Measurements from ENCODE around the gene PLEKHA5. TPM values are rescaled to one million over a fixed set of nuclear protein-coding genes. Genes with fewer than 3 reads are reported as not detected.

The PLEKHA5 gene
- total RNA-seq, 1 donor from 2014 or later: 30.2 TPM

DNA sequence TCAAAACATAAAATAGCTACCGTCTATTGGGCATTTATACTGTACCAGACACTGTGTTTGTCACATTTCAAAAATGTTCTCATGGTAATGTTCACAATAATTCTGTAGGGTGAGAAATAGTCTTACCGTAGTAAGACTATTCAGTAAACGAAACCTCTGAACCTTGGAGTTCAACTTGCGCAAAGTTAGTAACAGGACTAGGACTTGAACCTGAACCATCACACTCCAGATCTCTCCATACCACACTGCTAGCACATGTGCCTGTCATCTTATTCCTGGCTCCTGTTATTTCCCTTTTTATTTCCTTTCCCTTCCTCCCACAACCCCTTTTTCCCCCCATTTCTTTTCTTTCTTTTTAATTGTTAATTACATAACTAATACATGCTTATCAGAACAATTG, 65.4 kb downstream of the PLEKHA5 start:
- TF ChIP-seq, protein P1, sequence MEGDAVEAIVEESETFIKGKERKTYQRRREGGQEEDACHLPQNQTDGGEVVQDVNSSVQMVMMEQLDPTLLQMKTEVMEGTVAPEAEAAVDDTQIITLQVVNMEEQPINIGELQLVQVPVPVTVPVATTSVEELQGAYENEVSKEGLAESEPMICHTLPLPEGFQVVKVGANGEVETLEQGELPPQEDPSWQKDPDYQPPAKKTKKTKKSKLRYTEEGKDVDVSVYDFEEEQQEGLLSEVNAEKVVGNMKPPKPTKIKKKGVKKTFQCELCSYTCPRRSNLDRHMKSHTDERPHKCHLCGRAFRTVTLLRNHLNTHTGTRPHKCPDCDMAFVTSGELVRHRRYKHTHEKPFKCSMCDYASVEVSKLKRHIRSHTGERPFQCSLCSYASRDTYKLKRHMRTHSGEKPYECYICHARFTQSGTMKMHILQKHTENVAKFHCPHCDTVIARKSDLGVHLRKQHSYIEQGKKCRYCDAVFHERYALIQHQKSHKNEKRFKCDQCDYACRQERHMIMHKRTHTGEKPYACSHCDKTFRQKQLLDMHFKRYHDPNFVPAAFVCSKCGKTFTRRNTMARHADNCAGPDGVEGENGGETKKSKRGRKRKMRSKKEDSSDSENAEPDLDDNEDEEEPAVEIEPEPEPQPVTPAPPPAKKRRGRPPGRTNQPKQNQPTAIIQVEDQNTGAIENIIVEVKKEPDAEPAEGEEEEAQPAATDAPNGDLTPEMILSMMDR (IDR thresholded peaks at IDR 0.05; ENCODE audit: unreplicated experiment): no peak
- peaks cover 13% of the 10 kb centered on the region for H3K4me1 Mint-ChIP-seq (ENCODE audit: unreplicated experiment)
- no peak for DNase-seq (ENCODE audit: low spot score)
- no peaks in the 10 kb centered on the region for H3K36me3 Mint-ChIP-seq (ENCODE audit: low read depth, unreplicated experiment)
- no peaks in the 10 kb centered on the region for H3K9me3 Mint-ChIP-seq (ENCODE audit: unreplicated experiment)
- no peak overlapping the region for H3K27ac Mint-ChIP-seq (ENCODE audit: unreplicated experiment)
- H3K27me3 Mint-ChIP-seq (ENCODE audit: unreplicated experiment): no peaks in the 10 kb centered on the region
- no peak overlapping the region for H3K4me3 Mint-ChIP-seq (ENCODE audit: unreplicated experiment)

DNA sequence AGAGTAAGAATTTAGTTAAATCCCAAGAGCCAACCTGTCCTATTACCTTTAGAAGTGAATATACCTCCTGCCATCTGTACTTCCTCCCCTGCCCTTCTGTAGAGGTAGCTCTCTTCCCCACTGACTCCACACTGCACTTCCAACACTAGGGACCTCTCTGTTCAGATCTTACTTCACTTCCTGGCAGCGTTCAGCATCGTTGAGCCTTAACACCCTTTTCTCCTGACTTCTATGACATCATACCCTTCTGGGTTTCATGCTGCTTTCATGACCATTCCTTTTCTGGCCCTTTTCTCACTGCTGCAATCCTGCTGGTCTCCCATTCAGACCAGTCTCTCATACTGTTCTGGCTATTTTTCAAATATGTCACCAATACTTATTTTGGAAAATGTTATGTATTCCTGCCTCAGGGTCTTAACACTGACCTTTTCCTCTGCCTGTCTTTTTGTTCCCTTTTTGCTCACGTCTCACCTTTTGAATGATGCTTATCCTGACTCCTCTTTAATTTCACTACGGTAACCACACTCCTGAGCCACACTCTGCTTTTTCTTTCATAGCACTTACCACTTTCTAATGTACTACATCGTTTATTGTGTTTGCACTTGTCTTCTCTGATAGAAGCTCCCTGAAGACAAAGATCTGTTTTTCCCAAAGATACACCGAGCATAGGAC, 67.6 kb downstream of the PLEKHA5 start:
- TF ChIP-seq, protein P1 (IDR thresholded peaks at IDR 0.05; ENCODE audit: unreplicated experiment): no peak
- H3K36me3 Mint-ChIP-seq (ENCODE audit: low read depth, unreplicated experiment): no peaks in the 10 kb centered on the region
- no peak overlapping the region for H3K4me3 Mint-ChIP-seq (ENCODE audit: unreplicated experiment)
- no peaks in the 10 kb centered on the region for H3K9me3 Mint-ChIP-seq (ENCODE audit: unreplicated experiment)
- no peak overlapping the region for H3K27ac Mint-ChIP-seq (ENCODE audit: unreplicated experiment)
- H3K4me1 Mint-ChIP-seq (ENCODE audit: unreplicated experiment): no peaks in the 10 kb centered on the region
- DNase-seq (ENCODE audit: low spot score): no peak
- H3K27me3 Mint-ChIP-seq (ENCODE audit: unreplicated experiment): no peaks in the 10 kb centered on the region

DNA sequence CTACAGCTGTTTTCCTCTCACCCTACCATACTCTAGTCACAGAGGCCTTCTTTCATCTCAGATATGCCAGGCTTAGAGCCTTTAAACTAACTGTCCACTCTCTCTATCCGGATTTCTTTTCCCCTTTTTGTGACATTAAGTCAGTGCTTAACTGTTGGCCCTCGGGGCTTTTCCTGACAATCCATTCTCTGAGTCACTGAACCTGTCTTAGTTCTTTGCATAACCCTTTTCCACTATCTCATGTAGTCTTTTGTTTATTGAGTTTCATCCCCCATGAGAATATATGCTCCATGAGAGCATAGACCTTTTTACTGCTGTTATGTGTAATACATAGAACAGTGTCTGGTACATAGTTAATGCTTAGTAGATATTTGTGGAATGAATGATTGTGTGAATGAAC, 68.7 kb downstream of the PLEKHA5 start:
- Mint-ChIP-seq H3K4me3 (ENCODE audit: unreplicated experiment) (no peak overlapping the region), H3K36me3 (ENCODE audit: low read depth, unreplicated experiment) (no peaks in the 10 kb centered on the region), H3K4me1 (ENCODE audit: unreplicated experiment) (peaks cover 2% of the 10 kb centered on the region), H3K9me3 (ENCODE audit: unreplicated experiment) (no peaks in the 10 kb centered on the region), H3K27ac (ENCODE audit: unreplicated experiment) (no peak overlapping the region), H3K27me3 (ENCODE audit: unreplicated experiment) (no peaks in the 10 kb centered on the region)
- DNase-seq (ENCODE audit: low spot score): no peak
- TF ChIP-seq, protein P1 (IDR thresholded peaks at IDR 0.05; ENCODE audit: unreplicated experiment): no peak

DNA sequence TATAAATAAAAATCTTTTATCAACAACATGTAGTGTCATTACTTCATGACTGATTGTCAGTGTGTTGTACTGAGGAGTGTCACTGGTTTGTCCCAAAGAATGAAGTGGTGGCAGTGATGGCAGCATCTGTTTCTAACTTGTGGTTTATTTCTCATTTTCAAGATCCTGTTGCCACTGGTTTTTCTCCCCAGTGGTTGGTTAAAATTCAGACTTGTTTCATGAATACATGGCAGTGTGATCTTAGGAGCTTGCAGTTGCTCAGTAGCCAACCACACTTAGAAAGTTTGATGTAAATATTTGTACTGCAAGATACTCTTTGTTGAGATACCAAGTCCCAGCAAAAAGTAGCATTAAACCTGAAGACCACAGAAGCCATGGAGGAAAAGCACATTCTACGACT, 69.8 kb downstream of the PLEKHA5 start:
- Mint-ChIP-seq H3K4me3 (ENCODE audit: unreplicated experiment) (no peak overlapping the region), H3K27me3 (ENCODE audit: unreplicated experiment) (no peaks in the 10 kb centered on the region), H3K9me3 (ENCODE audit: unreplicated experiment) (no peaks in the 10 kb centered on the region), H3K4me1 (ENCODE audit: unreplicated experiment) (peaks cover 11% of the 10 kb centered on the region), H3K27ac (ENCODE audit: unreplicated experiment) (no peak overlapping the region), H3K36me3 (ENCODE audit: low read depth, unreplicated experiment) (no peaks in the 10 kb centered on the region)
- TF ChIP-seq, protein P1 (IDR thresholded peaks at IDR 0.05; ENCODE audit: unreplicated experiment): no peak
- no peak for DNase-seq (ENCODE audit: low spot score)

DNA sequence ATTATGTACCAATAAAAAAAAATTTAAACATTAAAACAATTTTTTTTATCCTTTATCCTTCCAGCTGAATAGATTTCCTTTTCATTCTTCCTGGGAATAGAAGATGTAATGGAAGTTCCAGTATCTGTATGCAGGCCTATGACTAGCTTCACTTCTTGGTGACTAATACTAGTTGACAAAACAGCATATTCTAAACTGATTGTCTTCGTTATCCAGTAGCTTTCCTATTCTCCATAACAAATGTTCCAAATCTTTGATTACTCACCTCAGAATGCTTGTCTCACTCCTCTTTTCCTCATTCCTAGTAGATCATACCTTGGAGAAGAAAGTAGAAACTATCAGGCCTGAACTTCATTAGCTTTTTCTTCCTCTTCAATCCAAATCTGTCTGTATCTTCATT, 70.7 kb downstream of the PLEKHA5 start:
- TF ChIP-seq, protein P1 (IDR thresholded peaks at IDR 0.05; ENCODE audit: unreplicated experiment): no peak
- Mint-ChIP-seq H3K9me3 (ENCODE audit: unreplicated experiment) (no peaks in the 10 kb centered on the region), H3K36me3 (ENCODE audit: low read depth, unreplicated experiment) (no peaks in the 10 kb centered on the region), H3K27me3 (ENCODE audit: unreplicated experiment) (no peaks in the 10 kb centered on the region), H3K4me1 (ENCODE audit: unreplicated experiment) (peaks cover 14% of the 10 kb centered on the region), H3K4me3 (ENCODE audit: unreplicated experiment) (no peak overlapping the region), H3K27ac (ENCODE audit: unreplicated experiment) (no peak overlapping the region)
- no peak for DNase-seq (ENCODE audit: low spot score)

All from endothelial cell (in vitro differentiated cells).